ENCODE measurements around the gene DLG3. TPM values are rescaled to one million over a fixed set of nuclear protein-coding genes. Genes with fewer than 3 reads are reported as not detected.

Gene DLG3
- total RNA-seq, 1 experiment from 2014 or later, result 14.5 TPM

DNA sequence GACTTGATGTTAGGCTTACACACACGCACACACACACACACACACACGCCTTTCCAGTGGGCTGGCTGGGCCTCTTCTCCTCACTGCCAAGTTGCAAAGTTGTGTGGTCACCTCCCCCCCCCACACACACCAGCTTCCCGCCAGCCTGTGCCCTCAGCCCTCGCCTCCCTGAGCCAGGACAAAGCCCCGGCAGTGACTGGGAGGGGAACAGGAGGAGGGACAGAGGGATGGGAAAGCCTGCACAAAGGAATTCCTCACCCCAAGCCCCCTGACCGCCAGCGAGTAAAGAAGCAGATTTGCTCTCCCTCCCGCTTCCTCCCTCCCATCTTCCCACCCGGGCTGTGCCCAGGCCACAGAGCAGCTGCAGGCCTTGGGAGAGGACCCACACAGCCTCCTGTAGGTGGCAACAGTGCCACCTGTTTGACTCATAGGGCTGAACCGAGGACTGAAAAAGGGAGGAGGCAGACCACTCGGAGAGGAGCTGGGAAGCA is 21.7 kb upstream of the DLG3 start, which contains the start of gene GDPD2:
Gene GDPD2, plus strand, starts transcription at position 464 of the 491 bp plus-strand sequence. CDS start 1,671 bp downstream, outside the sequence.
- H4K20me1 ChIP-seq (ENCODE audit: insufficient read depth, low read depth, low read length), result no peaks in the 10 kb centered on the region
- H3K27ac ChIP-seq (ENCODE audit: low read length), result no peak within 1 kb of the TSS
- no peaks in the 10 kb centered on the region for H3K9me3 ChIP-seq (ENCODE audit: low read length)
- H3K9ac ChIP-seq (ENCODE audit: low read length), result no peak within 1 kb of the TSS
- peak; percentile 42 for DNase-seq
- H3K9me2 ChIP-seq (replicated peaks; ENCODE audit: insufficient read depth, low read length), result no peaks in the 10 kb centered on the region
- no peak within 1 kb of the TSS for H3K4me2 ChIP-seq (ENCODE audit: low read depth, low read length, poor library complexity, severe bottlenecking)
- H3K4me3 ChIP-seq (ENCODE audit: low read length), result no peak within 1 kb of the TSS
- H3K27me3 ChIP-seq (ENCODE audit: low read length), result no peaks in the 10 kb centered on the region
- no peak within 1 kb of the TSS for H2AFZ ChIP-seq (ENCODE audit: low read length)
- no peaks in the 10 kb centered on the region for H3K79me2 ChIP-seq (ENCODE audit: low read length)
- no peaks in the 10 kb centered on the region for H3K4me1 ChIP-seq (ENCODE audit: low read length)
- no peaks in the 10 kb centered on the region for H3K36me3 ChIP-seq (ENCODE audit: insufficient read depth, low read length)

DNA sequence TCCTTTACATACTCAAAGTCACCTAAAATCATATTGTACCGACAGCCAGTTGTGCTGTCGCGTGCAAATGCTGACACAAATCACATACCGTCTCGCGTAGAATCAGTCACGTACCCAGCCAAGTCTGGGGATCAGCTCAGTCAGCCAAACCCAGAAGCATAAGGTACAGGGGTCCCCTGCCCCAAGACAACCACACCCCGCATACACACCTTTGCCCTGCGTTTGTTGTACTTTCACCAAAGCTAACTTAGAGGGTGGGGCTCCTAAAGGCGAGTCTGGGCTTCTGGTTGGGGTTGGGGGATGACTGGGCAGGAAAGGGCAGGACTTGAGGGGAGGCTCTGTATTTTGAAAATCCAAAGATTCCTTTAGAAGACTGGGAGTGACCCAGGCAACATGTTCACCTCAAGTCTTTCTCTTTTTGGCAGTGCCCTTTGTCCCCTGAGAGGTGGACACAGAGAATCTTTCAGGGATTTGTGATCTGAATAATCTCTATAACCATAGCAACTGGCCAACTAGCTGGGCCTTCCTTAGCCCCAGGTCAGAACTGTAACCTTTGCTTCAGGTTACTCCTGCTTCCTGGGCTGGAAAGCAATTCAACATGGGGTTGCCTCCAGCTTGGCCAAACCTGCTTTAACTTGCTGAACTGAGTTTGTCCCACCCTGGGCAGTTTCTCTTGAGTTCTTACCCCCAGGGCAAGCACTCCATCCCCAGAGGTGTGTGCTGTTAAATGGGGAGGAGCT is 20.5 kb upstream of the DLG3 start:
- no peaks in the 10 kb centered on the region for H3K27me3 ChIP-seq (ENCODE audit: low read length)
- no peak overlapping the region for H3K4me3 ChIP-seq (ENCODE audit: low read length)
- no peak overlapping the region for H3K9ac ChIP-seq (ENCODE audit: low read length)
- H3K9me2 ChIP-seq (replicated peaks; ENCODE audit: insufficient read depth, low read length), result no peaks in the 10 kb centered on the region
- no peaks in the 10 kb centered on the region for H4K20me1 ChIP-seq (ENCODE audit: insufficient read depth, low read depth, low read length)
- peak; percentile 20 for DNase-seq
- no peak overlapping the region for H3K4me2 ChIP-seq (ENCODE audit: low read depth, low read length, poor library complexity, severe bottlenecking)
- no peaks in the 10 kb centered on the region for H3K4me1 ChIP-seq (ENCODE audit: low read length)
- H3K9me3 ChIP-seq (ENCODE audit: low read length), result no peaks in the 10 kb centered on the region
- no peak overlapping the region for H2AFZ ChIP-seq (ENCODE audit: low read length)
- H3K27ac ChIP-seq (ENCODE audit: low read length), result no peak overlapping the region
- no peaks in the 10 kb centered on the region for H3K79me2 ChIP-seq (ENCODE audit: low read length)
- no peaks in the 10 kb centered on the region for H3K36me3 ChIP-seq (ENCODE audit: insufficient read depth, low read length)

- no peaks in the 10 kb centered on the region for H3K9me3 ChIP-seq (ENCODE audit: low read length)
- no peak overlapping the region for H2AFZ ChIP-seq (ENCODE audit: low read length)
- no peaks in the 10 kb centered on the region for H3K9me2 ChIP-seq (replicated peaks; ENCODE audit: insufficient read depth, low read length)
- H3K9ac ChIP-seq (ENCODE audit: low read length), result no peak overlapping the region
- H4K20me1 ChIP-seq (ENCODE audit: insufficient read depth, low read depth, low read length), result no peaks in the 10 kb centered on the region
- no peak overlapping the region for H3K4me2 ChIP-seq (ENCODE audit: low read depth, low read length, poor library complexity, severe bottlenecking)
- H3K27ac ChIP-seq (ENCODE audit: low read length), result no peak overlapping the region
- no peaks in the 10 kb centered on the region for H3K27me3 ChIP-seq (ENCODE audit: low read length)
- H3K79me2 ChIP-seq (ENCODE audit: low read length), result no peaks in the 10 kb centered on the region
- DNase-seq, result no peak
- H3K4me3 ChIP-seq (ENCODE audit: low read length), result no peak overlapping the region
- H3K36me3 ChIP-seq (ENCODE audit: insufficient read depth, low read length), result no peaks in the 10 kb centered on the region
- no peaks in the 10 kb centered on the region for H3K4me1 ChIP-seq (ENCODE audit: low read length)
These were observed 19.8 kb upstream of the DLG3 start for GRCh38 chrX:70424801-70425200.

- Histone ChIP-seq H3K27ac (ENCODE audit: low read length) (no peak overlapping the region), H3K4me2 (ENCODE audit: low read depth, low read length, poor library complexity, severe bottlenecking) (no peak overlapping the region), H3K9me3 (ENCODE audit: low read length) (no peaks in the 10 kb centered on the region), H2AFZ (ENCODE audit: low read length) (no peak overlapping the region), H3K9ac (ENCODE audit: low read length) (no peak overlapping the region), H4K20me1 (ENCODE audit: insufficient read depth, low read depth, low read length) (no peaks in the 10 kb centered on the region), H3K4me3 (ENCODE audit: low read length) (no peak overlapping the region), H3K27me3 (ENCODE audit: low read length) (no peaks in the 10 kb centered on the region), H3K4me1 (ENCODE audit: low read length) (no peaks in the 10 kb centered on the region), H3K36me3 (ENCODE audit: insufficient read depth, low read length) (no peaks in the 10 kb centered on the region), H3K9me2 (replicated peaks; ENCODE audit: insufficient read depth, low read length) (no peaks in the 10 kb centered on the region), H3K79me2 (ENCODE audit: low read length) (no peaks in the 10 kb centered on the region)
- no peak for DNase-seq
These were observed 18.1 kb upstream of the DLG3 start for GRCh38 chrX:70426286-70427278.

DNA sequence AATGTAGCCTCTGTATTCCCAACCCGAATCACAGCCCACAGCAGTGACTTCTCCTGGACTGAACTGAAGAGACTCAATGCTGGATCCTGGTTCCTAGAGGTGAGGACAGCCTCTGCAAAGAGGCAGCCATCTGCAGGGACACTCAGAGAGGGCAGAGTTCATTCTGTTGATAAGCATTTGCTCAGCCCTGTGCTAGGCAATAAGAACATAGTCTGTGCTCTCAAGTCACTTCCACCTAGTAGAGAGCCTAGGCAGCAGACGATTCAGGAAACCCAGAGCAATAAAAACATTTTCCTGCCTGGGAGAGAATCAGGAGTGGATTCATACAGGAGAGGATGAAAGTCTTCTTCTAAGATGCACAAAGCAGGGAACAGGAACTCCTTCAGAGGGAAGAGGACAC is 17.3 kb upstream of the DLG3 start:
- no peaks in the 10 kb centered on the region for H3K4me1 ChIP-seq (ENCODE audit: low read length)
- no peaks in the 10 kb centered on the region for H3K9me3 ChIP-seq (ENCODE audit: low read length)
- no peak overlapping the region for H3K9ac ChIP-seq (ENCODE audit: low read length)
- H3K36me3 ChIP-seq (ENCODE audit: insufficient read depth, low read length), result no peaks in the 10 kb centered on the region
- no peak overlapping the region for H3K4me2 ChIP-seq (ENCODE audit: low read depth, low read length, poor library complexity, severe bottlenecking)
- H2AFZ ChIP-seq (ENCODE audit: low read length), result no peak overlapping the region
- H3K4me3 ChIP-seq (ENCODE audit: low read length), result no peak overlapping the region
- no peaks in the 10 kb centered on the region for H4K20me1 ChIP-seq (ENCODE audit: insufficient read depth, low read depth, low read length)
- H3K27ac ChIP-seq (ENCODE audit: low read length), result no peak overlapping the region
- H3K27me3 ChIP-seq (ENCODE audit: low read length), result no peaks in the 10 kb centered on the region
- no peak for DNase-seq
- H3K9me2 ChIP-seq (replicated peaks; ENCODE audit: insufficient read depth, low read length), result no peaks in the 10 kb centered on the region
- H3K79me2 ChIP-seq (ENCODE audit: low read length), result no peaks in the 10 kb centered on the region

DNA sequence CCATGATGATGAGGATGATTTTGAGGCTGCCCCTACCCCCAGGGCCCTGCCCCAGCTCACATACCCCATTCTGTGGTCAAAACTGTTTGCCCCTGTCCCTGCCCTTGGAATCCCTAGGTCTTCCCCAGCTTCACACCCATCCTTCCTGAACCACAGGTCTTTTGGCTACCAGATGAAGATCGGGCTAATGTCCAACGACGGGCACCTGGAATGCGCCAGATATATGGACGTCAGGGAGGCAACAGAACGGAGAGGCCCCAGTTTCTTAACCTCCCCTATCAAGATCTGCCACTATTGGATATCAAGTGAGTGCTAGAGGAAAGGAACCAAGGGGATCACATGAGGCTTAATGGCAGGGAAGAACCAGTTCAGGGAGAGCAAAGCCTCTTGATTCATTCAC is 14.9 kb upstream of the DLG3 start:
- Histone ChIP-seq H3K27me3 (ENCODE audit: low read length) (no peaks in the 10 kb centered on the region), H3K36me3 (ENCODE audit: insufficient read depth, low read length) (no peaks in the 10 kb centered on the region), H3K9me2 (replicated peaks; ENCODE audit: insufficient read depth, low read length) (no peaks in the 10 kb centered on the region), H3K4me3 (ENCODE audit: low read length) (no peak overlapping the region), H3K9me3 (ENCODE audit: low read length) (no peaks in the 10 kb centered on the region), H3K79me2 (ENCODE audit: low read length) (no peaks in the 10 kb centered on the region), H4K20me1 (ENCODE audit: insufficient read depth, low read depth, low read length) (no peaks in the 10 kb centered on the region), H2AFZ (ENCODE audit: low read length) (no peak overlapping the region), H3K4me1 (ENCODE audit: low read length) (peaks cover 11% of the 10 kb centered on the region), H3K27ac (ENCODE audit: low read length) (no peak overlapping the region), H3K4me2 (ENCODE audit: low read depth, low read length, poor library complexity, severe bottlenecking) (no peak overlapping the region), H3K9ac (ENCODE audit: low read length) (no peak overlapping the region)
- no peak for DNase-seq

DNA sequence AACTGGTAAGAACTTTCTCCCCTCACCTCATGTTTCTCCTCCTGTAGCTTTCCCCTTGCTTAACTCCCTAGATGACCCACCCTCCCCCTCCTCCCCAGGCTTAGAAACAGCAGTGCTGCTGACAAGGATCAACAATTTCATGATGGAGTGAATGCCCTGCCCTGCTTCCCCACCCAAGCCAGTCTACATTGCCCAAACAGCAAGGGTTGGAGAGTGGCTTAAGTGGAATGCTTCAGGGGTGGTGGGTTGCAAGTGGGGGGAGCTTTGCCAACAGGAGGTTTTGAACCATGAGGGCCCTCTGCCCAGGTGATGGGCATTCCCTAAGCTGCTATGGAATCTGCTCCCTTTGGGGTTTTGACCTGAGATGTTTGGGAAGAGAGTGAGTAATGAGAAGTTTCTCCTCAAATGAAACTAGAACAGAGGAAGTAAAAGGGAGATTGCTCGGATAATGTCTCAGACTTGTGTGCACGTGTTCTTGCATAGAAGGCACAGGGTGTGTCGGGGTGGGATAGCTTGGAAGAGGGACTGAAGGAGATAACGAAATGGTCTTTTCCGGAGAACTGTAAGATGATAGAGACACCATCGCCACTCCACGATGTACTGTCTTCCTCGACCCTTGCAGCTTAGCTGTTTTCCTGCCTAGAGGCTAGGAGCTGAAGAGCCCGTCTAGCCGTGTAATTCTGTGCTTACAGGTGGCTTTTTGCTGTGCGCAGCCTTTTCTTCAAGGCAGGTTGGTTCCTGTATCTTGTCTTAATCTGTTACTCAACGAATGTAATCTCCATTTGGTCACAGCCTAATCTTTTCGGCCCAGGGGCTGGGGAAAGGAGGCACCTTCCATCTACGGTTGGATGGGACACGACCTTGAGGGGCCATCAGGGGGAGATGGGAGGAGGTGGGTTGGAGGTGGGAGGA is 11.4 kb upstream of the DLG3 start:
- Histone ChIP-seq H3K27me3 (ENCODE audit: low read length) (no peaks in the 10 kb centered on the region), H3K4me2 (ENCODE audit: low read depth, low read length, poor library complexity, severe bottlenecking) (peak overlapping the region; percentile 70), H3K9me2 (replicated peaks; ENCODE audit: insufficient read depth, low read length) (no peaks in the 10 kb centered on the region), H3K79me2 (ENCODE audit: low read length) (no peaks in the 10 kb centered on the region), H3K9me3 (ENCODE audit: low read length) (no peaks in the 10 kb centered on the region), H2AFZ (ENCODE audit: low read length) (peak overlapping the region; percentile 65; the same call in 1 of the 2 replicates), H3K9ac (ENCODE audit: low read length) (peak overlapping the region; percentile 81), H3K27ac (ENCODE audit: low read length) (0 out of 2 replicates have a peak overlapping the region, but pooled peaks have one; percentile 43), H3K4me3 (ENCODE audit: low read length) (peak overlapping the region; percentile 66), H3K4me1 (ENCODE audit: low read length) (peaks cover 20% of the 10 kb centered on the region), H3K36me3 (ENCODE audit: insufficient read depth, low read length) (no peaks in the 10 kb centered on the region), H4K20me1 (ENCODE audit: insufficient read depth, low read depth, low read length) (no peaks in the 10 kb centered on the region)
- DNase-seq, result no peak

Measured in Karpas-422 (cell line).